HUES48 (cell line): Measurements from ENCODE around the gene RERE.

ENCODE experiments used
- H3K27ac ChIP-seq: one replicate; pipeline ENCODE4 v1.7.0; 2013; ENCODE audit warnings: low read depth, low read length, inconsistent platforms
- H3K27me3 ChIP-seq: 2 replicates; pipeline ENCODE4 v1.6.1; 2013; ENCODE audit warnings: mild to moderate bottlenecking, low read length; ENCODE audit not compliant: control insufficient read depth, insufficient read depth
- H3K36me3 ChIP-seq: 2 replicates; pipeline ENCODE4 v1.6.1; 2013; ENCODE audit warnings: low read length; ENCODE audit not compliant: control insufficient read depth, insufficient read depth
- H3K4me1 ChIP-seq: 2 replicates; pipeline ENCODE4 v1.6.1; 2013; ENCODE audit warnings: mild to moderate bottlenecking, low read length; ENCODE audit not compliant: control insufficient read depth, insufficient read depth
- H3K4me3 ChIP-seq: 2 replicates; pipeline ENCODE4 v1.5.1; 2013; ENCODE audit warnings: mild to moderate bottlenecking, low read depth, low read length
- H3K9ac ChIP-seq: 2 replicates; pipeline ENCODE4 v1.6.1; 2013; ENCODE audit warnings: mild to moderate bottlenecking, low read depth, low read length, moderate library complexity
- H3K9me3 ChIP-seq: 2 replicates; pipeline ENCODE4 v1.6.1; 2013; ENCODE audit warnings: low read length; ENCODE audit not compliant: control insufficient read depth, insufficient read depth

The RERE gene

GRCh38 chr1:8689431-8690252 is 127.8 kb downstream of the RERE start:
- no peak overlapping the region for H3K4me3 ChIP-seq
- H3K27ac ChIP-seq = no peak overlapping the region
- no peaks in the 10 kb centered on the region for H3K9me3 ChIP-seq
- H3K9ac ChIP-seq = no peak overlapping the region
- peaks cover 35% of the 10 kb centered on the region for H3K4me1 ChIP-seq
- H3K27me3 ChIP-seq = no peaks in the 10 kb centered on the region
- no peaks in the 10 kb centered on the region for H3K36me3 ChIP-seq

DNA sequence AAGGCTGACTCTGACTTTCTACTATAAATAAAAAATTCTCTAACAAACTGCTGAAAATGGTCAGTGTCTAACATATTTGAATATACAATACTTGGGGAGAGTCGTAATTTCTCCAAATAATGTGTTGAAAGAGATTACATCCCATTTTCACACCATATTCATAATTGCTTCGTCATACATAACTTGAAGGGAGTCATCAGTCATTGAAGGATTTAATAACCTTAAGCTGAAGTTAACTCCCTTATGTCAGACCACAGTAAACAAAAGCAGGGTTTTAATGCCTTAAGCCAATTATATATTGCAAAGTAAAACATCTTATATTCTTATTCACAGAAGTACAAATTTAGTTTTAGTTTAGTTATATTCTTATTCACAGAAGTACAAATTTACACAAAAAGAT is 129.9 kb downstream of the RERE start:
- Histone ChIP-seq H3K27me3 (no peaks in the 10 kb centered on the region), H3K36me3 (no peaks in the 10 kb centered on the region), H3K4me1 (peaks cover 41% of the 10 kb centered on the region), H3K4me3 (no peak overlapping the region), H3K27ac (no peak overlapping the region), H3K9ac (no peak overlapping the region), H3K9me3 (no peaks in the 10 kb centered on the region)

GRCh38 chr1:8687039-8687438 is 130.4 kb downstream of the RERE start:
- Histone ChIP-seq H3K27ac (no peak overlapping the region), H3K4me3 (no peak overlapping the region), H3K9ac (no peak overlapping the region), H3K9me3 (no peaks in the 10 kb centered on the region), H3K36me3 (no peaks in the 10 kb centered on the region), H3K27me3 (no peaks in the 10 kb centered on the region), H3K4me1 (peaks cover 46% of the 10 kb centered on the region)

GRCh38 chr1:8685463-8685862 is 132.0 kb downstream of the RERE start:
- H3K27me3 ChIP-seq = no peaks in the 10 kb centered on the region
- H3K4me3 ChIP-seq = no peak overlapping the region
- peaks cover 60% of the 10 kb centered on the region for H3K4me1 ChIP-seq
- H3K9ac ChIP-seq = no peak overlapping the region
- no peaks in the 10 kb centered on the region for H3K36me3 ChIP-seq
- no peak overlapping the region for H3K27ac ChIP-seq
- no peaks in the 10 kb centered on the region for H3K9me3 ChIP-seq

DNA sequence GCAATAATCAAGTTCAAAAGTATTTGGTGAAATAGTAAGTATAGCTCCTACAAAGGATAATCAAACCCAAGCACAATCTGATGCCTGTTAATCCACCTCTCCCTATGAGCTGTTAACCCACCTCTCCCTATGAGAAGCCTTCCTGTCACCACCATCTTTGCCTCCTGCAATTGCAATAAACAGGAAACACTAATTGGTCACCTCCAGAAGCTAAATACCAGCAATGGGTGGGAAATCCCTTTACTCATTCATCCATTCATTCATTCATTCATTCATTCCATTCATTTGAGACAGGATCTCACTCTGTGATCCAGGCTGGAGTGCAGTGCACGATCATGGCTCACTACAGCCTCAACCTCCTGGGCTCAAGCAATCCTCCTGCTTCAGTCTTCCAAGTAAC is 132.8 kb downstream of the RERE start:
- H3K4me1 ChIP-seq = peaks cover 59% of the 10 kb centered on the region
- H3K27ac ChIP-seq = no peak overlapping the region
- no peaks in the 10 kb centered on the region for H3K36me3 ChIP-seq
- no peak overlapping the region for H3K9ac ChIP-seq
- no peak overlapping the region for H3K4me3 ChIP-seq
- no peaks in the 10 kb centered on the region for H3K9me3 ChIP-seq
- H3K27me3 ChIP-seq = no peaks in the 10 kb centered on the region

GRCh38 chr1:8682573-8682972 is 134.9 kb downstream of the RERE start:
- H3K27ac ChIP-seq = no peak overlapping the region
- no peaks in the 10 kb centered on the region for H3K36me3 ChIP-seq
- H3K9ac ChIP-seq = no peak overlapping the region
- peaks cover 62% of the 10 kb centered on the region for H3K4me1 ChIP-seq
- no peaks in the 10 kb centered on the region for H3K27me3 ChIP-seq
- no peak overlapping the region for H3K4me3 ChIP-seq
- H3K9me3 ChIP-seq = no peaks in the 10 kb centered on the region

GRCh38 chr1:8681911-8682310 is 135.5 kb downstream of the RERE start:
- no peaks in the 10 kb centered on the region for H3K27me3 ChIP-seq

DNA sequence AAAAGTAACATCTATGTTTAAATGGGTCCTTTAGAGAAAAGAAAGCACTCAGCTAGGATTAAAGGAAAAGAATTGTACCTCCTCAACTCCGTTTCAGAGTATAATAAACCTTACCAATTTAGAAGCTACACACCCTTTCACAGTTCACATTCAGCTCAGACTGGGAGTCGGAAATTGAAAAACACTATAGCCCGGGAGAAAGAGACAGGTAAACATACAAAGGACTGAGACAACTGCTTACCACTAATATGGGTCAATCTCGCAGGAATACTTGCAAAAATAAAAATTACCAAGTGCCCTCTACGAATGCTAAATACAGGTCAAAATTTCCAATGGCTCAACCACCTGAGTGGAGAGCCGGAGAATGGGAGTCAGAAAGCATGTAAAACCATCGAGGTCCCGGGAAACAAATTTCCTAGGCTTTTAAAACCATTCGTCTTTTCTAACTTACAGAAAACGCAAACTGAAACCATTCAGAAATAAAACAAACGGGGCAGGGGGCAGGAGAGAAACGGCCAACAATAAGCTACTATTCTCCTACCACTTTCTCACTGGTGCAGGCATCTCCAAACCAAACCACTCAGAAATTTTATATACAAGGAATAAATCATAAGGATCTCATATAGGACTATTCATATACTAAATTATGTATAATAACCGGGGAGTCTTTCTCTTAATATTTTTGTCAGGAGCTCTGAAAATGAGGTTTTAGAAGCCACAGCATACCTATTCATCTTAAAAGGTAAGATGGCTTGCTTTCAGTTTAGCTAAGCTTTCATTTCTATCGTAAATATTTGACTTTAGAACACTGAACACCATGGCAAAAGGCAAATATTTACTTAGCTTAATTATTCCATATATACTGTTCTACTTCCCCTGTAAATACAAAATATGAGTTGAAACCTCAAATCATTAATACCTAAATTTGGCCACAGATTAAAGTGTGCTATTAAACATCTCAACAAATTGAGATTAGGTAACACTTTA is 136.5 kb downstream of the RERE start:
- Histone ChIP-seq H3K36me3 (no peaks in the 10 kb centered on the region), H3K27me3 (no peaks in the 10 kb centered on the region), H3K4me1 (peaks cover 64% of the 10 kb centered on the region), H3K9me3 (no peaks in the 10 kb centered on the region), H3K27ac (no peak overlapping the region), H3K9ac (no peak overlapping the region), H3K4me3 (no peak overlapping the region)

More at GRCh38 chr1:8681911-8682310, 135.5 kb downstream of the RERE start:
- Histone ChIP-seq H3K27ac (no peak overlapping the region), H3K9me3 (no peaks in the 10 kb centered on the region), H3K36me3 (no peaks in the 10 kb centered on the region), H3K9ac (no peak overlapping the region), H3K4me3 (no peak overlapping the region), H3K4me1 (peaks cover 62% of the 10 kb centered on the region)

DNA sequence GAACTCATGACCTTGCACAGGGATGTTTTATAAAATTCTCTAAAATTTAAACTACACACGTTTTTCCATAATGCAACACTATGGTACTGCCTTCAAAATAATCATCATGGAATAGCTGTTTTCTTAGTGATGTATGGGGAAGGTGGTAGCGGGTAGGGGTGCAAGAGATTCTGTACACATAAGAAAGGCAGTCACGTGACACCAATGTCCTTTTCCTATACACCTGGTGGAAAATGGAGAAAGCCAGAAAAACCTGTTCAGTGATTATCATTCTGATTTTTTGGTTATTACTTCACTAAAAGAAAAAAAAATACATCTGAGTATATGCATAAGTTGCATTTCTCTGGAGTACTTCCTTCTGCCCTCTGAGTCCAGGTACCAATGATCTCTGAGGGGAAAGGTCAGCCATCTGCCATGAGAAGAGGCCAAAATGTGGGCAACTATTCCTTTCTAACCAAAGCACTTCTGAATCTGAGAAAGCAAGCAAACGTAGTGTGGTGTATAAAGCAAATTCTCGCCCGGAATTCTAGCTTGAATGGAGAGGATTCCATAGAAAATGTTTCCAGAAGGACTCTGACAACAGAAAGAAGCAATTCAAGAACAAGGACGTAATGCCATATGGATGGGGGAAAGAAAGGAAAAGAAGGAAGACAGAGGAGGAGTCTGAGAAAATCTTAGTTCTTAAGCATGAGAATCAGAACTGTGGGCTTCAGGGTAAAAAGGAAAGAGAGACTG is 137.3 kb downstream of the RERE start:
- no peak overlapping the region for H3K9ac ChIP-seq
- no peak overlapping the region for H3K27ac ChIP-seq
- no peaks in the 10 kb centered on the region for H3K9me3 ChIP-seq
- H3K27me3 ChIP-seq = no peaks in the 10 kb centered on the region
- H3K4me1 ChIP-seq = peaks cover 64% of the 10 kb centered on the region
- H3K4me3 ChIP-seq = no peak overlapping the region
- H3K36me3 ChIP-seq = no peaks in the 10 kb centered on the region

DNA sequence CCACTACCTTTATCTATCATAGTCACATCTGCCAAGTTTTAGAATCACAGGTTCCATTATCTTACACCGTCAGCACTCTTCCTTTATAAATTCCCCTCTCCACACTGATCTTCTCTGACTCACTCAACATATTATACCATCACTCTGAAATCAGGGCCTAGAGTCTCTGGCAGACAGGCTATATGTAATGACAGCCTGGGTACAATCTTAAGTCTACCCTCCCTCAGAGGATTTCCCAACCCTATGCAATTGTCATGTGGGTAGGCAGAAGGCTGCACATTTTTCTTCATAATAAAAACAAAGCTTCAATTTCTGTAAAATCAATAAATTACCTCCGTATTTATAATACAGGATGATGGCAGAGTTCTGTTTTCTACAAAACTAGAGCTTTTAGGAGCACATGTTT is 138.0 kb downstream of the RERE start:
- no peak overlapping the region for H3K27ac ChIP-seq
- H3K27me3 ChIP-seq = no peaks in the 10 kb centered on the region
- no peak overlapping the region for H3K9ac ChIP-seq
- H3K36me3 ChIP-seq = no peaks in the 10 kb centered on the region
- peaks cover 60% of the 10 kb centered on the region for H3K4me1 ChIP-seq
- no peaks in the 10 kb centered on the region for H3K9me3 ChIP-seq
- H3K4me3 ChIP-seq = no peak overlapping the region
